NCI-H2196 treated with DMSO at 0.1 percent for 48 hours (cell line): Measurements from ENCODE around the gene MYO1A.
"Not testable (repeated sequence)": the region's sequence is repeated elsewhere in the genome, so short reads cannot be mapped to it uniquely, and the experiment has no call there.

Experiments
- DNase-seq: peaks from one replicate; lab custom pipeline; 2025; ENCODE audit not compliant: unreplicated experiment; lab: John Stamatoyannopoulos, UW

The MYO1A gene

DNA sequence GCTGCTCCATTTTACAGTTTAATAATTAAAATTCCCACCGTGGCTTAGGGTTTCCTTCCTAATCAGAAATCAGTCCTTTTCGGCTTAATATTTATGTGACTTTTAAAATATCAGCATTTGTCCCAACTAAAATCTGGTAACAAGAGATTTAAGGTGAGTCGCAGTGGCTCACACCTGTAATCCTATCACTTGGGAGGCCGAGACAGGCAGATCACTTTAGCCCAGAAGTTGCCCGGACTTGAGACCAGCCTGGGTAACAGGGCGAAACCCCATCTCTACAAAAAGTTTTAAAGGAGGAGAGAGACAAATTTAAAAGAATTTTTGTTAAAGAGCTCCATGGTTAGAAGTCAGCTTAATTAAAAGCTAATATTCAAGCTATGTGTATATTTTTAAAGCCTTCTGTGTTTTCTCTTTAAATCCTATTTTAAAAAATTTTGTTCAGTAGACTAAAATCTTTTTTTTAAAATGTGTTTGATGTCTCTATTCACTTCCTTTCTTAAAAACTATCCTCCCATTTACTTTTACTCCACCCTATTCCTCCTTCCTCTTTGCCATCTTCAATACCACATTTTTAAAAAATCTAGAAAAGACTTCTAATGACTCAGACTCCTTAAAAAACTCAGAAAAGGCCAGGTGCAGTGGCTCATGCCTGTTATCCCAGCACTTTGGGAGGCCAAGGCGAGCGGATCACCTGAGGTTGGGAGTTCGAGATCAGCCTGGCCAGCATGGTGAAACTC is 29.8 kb downstream of the MYO1A start:
- DNase-seq, result no peak

DNA sequence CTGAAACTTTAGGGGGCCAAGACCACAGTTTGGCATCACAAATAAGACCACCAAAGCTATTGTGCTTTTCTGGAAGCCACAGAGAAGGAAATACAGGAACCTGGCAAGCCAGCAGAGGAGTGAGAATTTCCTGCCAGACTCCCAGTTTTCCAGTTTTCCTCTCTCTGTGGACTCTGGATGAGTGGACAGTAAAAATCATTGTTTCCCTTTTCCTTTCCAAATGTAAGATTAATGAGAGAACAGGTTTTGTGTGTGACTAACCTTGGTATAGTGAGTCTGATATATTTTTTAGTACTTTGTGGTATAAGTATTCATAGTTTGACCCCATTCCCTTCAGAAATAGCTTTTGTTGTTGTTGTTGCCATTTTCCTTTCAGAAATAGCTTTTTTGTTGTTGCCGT is 31.0 kb downstream of the MYO1A start:
- DNase-seq, result no peak

DNA sequence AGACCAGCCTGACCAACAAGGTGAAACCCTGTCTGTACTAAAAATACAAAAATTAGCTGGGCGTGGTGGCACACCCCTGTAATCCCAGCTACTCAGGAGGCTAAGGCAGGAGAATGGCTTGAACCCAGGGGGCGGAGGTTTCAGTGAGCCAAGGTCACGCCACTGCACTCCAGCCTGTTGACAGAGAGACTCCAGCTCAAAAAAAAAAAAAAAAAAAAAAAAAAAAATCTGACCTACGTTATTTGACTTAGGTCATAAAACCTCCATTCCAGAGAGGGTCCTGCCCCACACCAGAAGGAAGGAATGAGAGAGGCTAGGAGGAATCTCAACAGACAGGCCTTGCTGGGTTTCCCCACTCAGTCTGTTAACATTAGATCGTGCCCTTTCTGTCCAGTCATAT is 31.6 kb downstream of the MYO1A start:
- DNase-seq, result not testable (repeated sequence)

GRCh38 chr12:57016348-57016747 is 33.6 kb downstream of the MYO1A start, which contains the start of gene TAC3:
TSS of gene TAC3 (minus strand) at chr12:57016529. CDS start at chr12:57015797, 732 bp downstream.
- no peak for DNase-seq

DNA sequence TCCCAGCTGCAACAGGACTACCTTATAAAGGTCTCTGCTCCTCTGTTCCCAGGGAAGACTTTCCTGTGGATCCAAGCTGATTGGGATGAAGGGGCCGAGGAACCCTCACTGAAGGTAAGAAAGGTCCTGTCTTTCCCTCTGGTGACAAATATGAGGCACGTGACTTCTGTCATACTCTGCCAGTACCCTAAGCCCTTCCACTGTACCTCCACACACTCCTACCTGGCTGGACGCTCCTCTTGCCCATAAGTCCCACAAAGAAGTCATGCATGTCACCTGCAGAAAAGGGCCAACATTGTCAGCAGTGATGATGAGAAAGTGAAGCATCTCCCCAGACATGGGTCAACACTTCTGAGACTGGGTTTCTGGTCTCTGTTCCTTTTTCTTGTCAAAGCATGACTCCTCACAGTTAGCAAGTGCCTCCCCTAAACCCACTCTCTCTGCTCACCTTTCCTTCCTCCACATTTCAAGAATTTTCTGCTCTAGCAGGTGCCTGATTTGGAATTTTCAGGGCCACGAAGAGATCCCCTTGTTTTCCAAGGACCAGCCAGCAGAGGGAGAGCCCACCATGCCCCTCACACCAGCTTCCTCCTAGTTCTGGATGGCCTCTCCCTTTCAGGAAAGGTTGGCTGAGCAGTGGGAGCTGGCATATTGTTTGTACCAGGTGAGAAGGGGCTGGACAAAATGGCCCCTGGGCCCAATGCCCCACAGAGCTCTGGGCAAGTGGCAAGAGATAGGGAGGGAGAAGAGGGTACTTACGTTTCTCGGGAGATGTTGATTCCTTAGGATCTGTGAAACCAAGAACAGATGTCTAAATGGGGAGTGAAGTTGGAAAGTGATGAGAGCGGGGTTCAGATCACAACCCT is 37.1 kb downstream of the MYO1A start:
- no peak for DNase-seq

- no peak for DNase-seq
Measured at GRCh38 chr12:57011438-57012424, 38.2 kb downstream of the MYO1A start.

- DNase-seq, result no peak
Measured at GRCh38 chr12:57010627-57011247, 39.2 kb downstream of the MYO1A start.

DNA sequence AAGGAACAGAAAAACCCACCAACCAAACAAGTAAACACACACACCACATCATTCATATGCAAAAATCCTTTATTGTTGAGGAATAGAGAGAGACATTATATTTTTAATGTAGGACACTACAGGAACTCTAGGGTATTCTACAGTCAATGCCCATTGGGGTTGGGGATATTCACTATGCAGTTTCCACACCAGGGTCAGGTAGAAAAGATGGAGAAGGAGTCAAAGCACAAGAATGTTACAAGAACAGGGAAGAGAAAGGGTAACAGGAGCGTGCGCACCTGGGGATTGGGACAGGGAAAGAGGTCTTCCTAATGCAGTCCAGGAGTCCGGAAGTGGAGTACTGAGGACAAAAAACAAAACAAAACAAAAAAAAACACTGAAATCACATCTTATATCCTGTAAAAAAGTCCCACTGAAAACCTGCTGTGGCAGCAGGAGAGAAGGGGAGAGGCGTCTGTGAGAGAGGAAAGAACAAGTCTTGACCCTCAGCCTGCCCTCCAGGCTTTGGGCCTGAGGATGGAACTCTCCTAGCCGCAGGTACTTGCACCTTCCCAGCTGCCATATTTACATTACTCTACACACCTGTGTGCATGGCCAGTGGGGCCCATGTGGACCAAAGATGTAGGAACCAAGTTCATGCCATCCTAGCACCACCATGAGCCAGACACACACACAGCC is 39.8 kb downstream of the MYO1A start:
- DNase-seq, result no peak

GRCh38 chr12:57008178-57008577 is 41.8 kb downstream of the MYO1A start:
- peak; percentile 49 for DNase-seq

- DNase-seq, result no peak
Measured at GRCh38 chr12:57006809-57007475, 43.0 kb downstream of the MYO1A start.

GRCh38 chr12:57005980-57006808 is 43.7 kb downstream of the MYO1A start, which contains the start of gene ZBTB39:
TSS of gene ZBTB39 (minus strand) at chr12:57006546. CDS start at chr12:57004917, 1,629 bp downstream.
- peak; percentile 22 for DNase-seq

DNA sequence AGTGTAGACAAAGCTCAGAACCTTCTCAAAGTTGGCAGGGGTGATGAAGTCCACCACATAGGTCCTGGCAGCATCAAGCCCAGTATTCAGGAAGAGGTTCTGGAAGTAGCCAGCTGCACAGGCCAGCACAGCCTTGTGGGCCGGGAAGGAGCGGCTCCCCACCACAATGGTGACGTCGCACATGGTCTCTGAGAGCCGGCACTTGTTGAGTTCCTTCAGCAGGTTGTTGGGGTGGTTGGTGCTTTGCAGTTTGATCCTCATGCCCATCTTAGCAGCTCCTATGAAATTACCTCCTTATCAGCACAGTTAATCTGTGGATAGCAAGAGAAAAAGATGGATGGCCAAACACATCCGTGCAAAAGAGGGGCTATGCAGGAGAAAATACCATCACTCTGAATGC is 45.3 kb downstream of the MYO1A start:
- DNase-seq, result no peak

DNA sequence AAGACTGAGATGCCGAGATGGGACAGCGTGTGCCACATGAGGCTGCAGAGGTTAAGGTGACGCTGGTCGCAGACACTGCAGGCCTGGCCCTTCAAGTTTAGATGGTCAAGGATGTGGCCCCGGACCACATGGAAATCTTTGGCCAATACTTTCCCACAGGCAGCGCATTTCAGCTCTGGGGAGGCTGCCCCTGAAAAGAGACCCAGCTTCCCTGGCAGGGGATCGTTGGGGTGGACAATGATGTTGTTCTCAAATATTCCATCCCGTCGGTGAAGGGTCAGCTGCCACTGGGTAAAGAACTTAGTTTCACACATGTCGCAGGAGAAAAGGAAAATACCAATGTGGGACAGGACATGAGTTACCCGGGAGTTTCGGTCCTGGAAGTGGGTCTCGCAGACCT is 46.5 kb downstream of the MYO1A start:
- DNase-seq, result no peak

GRCh38 chr12:57001448-57001906 is 48.5 kb downstream of the MYO1A start:
- peak; percentile 68 for DNase-seq

GRCh38 chr12:57000393-57000792 is 49.5 kb downstream of the MYO1A start:
- DNase-seq, result no peak

DNA sequence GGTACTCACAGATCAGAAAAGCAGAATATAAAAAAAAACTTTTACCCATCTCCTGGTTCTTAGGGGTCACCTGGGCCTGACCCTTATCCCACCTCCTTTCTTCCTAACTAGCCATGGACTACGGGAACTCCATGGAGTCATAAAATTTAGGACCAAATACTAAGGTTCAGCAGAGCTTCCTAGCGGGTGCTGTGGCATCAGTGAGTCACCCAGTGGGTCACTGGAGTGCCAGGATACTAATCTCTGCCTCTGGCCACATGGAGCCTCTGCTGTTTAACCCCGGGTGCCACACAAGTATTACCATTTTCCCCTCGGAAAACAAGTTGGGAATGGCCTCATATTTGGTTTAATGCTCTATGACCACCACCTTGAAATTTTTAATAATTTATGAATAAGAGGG is 50.5 kb downstream of the MYO1A start:
- DNase-seq, result no peak

DNA sequence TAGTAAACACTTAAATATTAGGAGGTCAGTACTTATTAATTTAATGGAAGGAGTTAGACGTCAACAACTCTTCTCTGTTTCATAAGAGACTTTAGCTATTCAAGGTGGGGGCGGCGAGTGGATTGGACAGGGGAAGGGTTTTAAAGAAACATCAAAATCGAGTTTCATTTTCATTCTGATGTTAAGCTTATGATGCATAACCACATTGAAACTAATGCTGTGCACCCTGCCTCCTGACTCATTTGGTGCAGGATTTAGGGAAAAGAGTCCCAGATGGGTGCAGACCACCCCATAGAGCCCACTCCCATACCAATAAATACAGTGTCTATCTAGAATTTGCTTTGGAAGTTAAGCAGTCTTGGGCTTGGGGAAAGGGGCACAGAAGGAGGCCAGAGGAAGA is 50.9 kb downstream of the MYO1A start:
- DNase-seq, result no peak

DNA sequence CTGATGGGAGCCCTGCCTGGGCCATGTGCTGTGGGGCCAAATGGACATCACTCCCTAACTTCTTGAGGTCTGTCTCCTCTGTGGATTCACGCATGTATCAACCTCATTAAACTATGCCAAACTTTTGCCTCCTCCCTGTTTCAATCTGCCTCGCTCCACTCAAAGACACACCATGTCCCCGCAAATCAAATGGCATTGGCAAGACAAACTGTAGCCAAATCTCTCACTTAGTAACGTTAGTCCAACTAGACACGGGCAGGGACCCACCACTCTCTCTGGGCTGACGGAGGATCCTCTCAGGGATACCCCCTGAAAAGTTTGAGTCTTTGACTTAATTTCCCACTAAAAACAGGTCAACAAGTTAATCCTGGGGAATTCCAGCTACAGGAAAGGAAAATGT is 51.6 kb downstream of the MYO1A start:
- DNase-seq, result no peak
